ENCODE measurements around the gene WDR74.

Gene WDR74

DNA sequence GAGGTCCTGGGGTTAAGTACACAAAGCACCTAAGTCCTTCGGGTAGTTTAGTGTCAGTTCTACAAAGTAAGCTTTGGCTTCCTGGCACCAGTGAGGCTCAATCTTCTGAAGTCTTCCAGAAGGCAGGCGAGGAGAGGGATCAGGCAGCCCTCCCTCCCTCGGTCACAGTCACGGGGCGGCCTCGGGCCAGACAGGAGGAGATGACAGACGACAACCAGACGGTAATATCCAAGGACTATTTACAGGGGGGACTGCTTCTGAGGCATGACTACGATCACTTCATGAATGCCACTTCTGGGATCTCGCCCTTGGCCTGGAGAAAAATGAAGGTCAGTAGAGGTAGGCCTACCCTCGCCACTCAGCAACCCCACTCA is 47.2 kb downstream of the WDR74 start:
- DNase-seq (ENCODE audit: low spot score): no peak

DNA sequence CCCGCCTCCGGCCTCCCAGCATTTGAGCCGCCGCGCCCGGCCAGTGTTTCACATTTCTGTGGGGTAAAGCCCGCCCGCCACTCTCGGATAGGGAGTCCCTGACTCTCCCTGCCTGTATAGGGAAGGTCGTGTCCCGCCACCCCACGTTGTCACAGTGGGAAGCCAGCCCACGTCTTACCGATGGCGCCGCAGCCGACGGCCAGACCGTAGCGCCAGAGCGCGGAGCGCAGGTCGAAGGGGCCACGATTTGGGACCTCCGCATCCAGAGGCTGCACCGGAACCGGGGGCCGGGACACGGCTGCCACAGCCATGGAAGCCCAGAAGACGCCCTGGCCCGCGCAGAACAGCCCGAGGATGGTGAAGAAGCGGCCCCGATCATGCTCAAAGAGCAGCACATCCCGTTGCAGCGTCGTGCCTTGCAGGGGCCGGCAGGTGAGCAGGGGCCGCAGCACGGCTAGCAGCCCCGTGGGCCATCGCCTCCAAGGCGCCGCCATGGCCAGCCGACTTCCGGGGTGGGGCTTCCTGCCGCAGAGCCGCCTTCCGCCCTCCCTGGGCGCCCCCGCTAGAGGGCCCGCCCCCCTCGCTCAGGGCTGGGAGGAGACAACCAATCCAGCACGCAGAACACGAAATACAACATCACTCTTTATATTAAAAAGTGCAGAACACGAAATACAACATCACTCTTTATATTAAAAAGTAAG is 47.7 kb downstream of the WDR74 start, which contains the start of gene TMEM223:
Gene TMEM223 (minus strand): TSS at position 506 of the 701 bp plus-strand sequence. CDS start 12 bp downstream, at position 494.
- peak; percentile 91 for DNase-seq (ENCODE audit: low spot score)

DNA sequence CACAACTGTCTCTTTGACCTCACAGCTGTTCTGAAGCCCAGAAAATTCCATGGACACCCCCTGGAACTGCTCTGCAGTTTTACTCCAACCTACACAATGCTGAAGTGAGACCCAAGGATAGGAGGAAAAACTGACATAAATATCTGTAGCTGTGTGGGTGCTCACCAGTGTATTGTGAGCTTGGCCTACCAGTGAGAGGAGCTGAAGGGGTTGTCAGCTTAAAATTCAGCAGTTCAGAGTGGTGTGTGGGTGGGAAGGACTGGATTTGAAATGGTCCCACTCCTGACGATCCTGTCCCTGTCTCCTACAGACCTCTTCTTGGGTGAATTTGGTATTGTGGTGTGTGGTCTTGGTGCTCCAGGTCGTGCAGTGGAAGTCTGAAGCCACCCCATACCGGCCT is 49.8 kb downstream of the WDR74 start:
- DNase-seq (ENCODE audit: low spot score): no peak

DNA sequence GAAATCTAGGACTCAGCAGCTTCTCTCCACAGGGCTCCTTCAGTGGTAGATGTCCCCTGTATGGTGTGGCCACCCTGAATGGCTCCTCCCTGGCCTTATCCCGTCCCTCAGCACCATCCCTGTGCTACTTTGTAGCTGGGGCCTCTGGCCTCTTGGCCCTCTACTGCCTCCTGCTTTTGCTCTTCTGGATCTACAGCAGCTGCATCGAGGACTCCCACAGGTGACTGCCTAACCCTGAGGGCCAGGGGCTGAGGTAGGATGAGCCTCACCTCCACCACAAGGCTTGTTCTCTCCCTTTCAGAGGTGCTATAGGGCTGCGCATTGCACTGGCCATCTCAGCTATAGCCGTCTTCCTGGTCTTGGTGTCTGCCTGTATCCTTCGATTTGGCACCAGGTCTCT is 50.4 kb downstream of the WDR74 start:
- no peak for DNase-seq (ENCODE audit: low spot score)

DNA sequence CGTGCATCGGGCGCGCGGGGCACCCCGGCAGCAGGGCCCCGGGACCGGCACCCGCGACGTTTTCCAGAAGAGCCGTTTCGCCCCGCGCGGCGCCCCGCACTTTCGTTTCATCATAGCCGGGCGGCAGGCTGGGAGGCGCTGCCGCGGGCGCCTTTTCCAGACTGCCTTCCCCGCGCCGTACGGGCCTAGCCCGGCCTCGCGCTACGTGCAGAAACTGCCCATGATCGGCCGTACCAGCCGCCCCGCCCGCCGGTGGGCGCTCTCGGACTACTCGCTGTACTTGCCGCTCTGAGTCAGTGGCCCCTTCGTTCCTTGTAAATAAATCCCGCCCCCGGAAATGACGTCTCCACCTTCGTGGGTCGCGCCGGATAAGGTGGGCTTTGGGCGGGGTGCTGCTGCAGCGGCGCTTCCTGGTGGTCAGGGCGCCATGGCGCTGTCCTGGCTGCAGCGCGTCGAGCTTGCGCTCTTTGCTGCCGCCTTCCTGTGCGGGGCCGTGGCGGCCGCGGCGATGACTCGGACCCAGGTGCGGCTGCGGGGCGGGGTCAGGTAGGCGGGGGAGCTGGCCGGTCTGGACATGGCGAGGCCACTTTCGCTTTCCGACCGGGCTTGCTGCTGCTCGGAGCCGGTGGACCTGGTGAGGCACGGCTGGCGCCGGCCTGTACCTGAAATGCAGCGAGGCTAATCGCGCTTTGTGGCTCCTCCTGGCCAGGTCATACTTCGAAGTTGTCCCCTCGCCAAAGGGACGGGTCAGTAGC is 52.2 kb downstream of the WDR74 start, which contains the start of gene TMEM179B:
Gene TMEM179B (plus strand): TSS at position 398 of the 755 bp plus-strand sequence. CDS start 30 bp downstream, at position 428.
- DNase-seq (ENCODE audit: low spot score): peak; percentile 97

DNA sequence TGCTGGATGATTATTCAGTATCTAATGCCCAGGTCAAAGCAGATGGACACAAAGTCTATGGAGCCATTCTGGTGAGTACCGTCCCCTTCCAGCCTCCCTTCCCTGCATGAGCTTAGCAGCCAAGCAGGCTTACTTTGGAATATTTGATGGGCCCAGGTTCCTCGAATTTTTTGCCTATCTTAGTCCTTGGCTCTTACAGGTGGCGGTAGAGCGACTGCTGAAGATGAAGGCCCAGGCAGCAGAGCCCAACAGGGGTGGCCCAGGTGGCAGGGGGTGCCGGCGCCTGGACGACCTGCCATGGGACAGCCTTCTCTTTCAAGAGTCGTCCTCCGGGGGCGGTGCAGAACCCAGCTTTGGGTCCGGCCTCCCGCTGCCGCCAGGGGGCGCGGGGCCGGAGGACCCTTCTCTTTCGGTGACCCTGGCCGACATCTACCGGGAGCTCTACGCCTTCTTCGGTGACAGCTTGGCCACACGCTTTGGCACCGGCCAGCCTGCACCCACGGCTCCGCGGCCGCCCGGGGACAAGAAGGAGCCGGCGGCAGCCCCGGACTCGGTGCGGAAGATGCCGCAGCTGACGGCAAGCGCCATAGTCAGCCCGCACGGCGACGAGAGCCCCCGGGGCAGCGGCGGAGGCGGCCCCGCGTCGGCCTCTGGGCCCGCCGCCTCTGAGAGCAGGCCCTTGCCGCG is 52.9 kb downstream of the WDR74 start:
- DNase-seq (ENCODE audit: low spot score): peak; percentile 94
